ENCODE data around the gene MAP7D2. TPM values are rescaled to one million over a fixed set of nuclear protein-coding genes. Genes with fewer than 3 reads are reported as not detected.
A peak's percentile ranks its signal among the peaks of the same experiment; 100 is the strongest.

The MAP7D2 gene
- total and polyA plus RNA-seq, 4 donors, result 0.37 to 0.75 (median 0.57) TPM

DNA sequence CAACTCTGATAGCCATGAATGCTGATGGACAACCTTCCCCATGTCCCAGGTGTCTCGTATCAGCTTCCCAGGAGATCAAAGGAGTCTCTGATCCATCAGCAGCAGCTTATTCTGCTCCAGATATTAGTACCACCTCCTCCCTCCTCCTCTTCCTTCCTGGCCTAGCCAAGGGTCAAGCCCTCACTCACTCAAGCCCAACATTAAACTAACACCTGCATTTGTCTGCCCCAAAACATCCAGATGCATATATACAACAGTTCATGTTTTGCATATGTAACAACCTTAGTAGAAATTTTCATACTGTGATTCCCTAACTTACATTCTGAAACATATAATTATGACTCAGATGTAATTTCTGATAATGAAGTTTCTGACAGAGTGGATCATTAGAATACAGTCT is 155.8 kb downstream of the MAP7D2 start:
- no peak overlapping the region for H3K9ac ChIP-seq (ENCODE audit: insufficient read depth in 1 of 2, low read length in 2 of 2)
- TF ChIP-seq, protein P1, sequence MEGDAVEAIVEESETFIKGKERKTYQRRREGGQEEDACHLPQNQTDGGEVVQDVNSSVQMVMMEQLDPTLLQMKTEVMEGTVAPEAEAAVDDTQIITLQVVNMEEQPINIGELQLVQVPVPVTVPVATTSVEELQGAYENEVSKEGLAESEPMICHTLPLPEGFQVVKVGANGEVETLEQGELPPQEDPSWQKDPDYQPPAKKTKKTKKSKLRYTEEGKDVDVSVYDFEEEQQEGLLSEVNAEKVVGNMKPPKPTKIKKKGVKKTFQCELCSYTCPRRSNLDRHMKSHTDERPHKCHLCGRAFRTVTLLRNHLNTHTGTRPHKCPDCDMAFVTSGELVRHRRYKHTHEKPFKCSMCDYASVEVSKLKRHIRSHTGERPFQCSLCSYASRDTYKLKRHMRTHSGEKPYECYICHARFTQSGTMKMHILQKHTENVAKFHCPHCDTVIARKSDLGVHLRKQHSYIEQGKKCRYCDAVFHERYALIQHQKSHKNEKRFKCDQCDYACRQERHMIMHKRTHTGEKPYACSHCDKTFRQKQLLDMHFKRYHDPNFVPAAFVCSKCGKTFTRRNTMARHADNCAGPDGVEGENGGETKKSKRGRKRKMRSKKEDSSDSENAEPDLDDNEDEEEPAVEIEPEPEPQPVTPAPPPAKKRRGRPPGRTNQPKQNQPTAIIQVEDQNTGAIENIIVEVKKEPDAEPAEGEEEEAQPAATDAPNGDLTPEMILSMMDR (IDR thresholded peaks at IDR 0.05; ENCODE audit: control extremely low read depth, extremely low read depth), result no peak
- DNase-seq (no peak), ATAC-seq (ENCODE audit: insufficient read depth, low FRiP score) (no peak)
- H3K4me3 ChIP-seq, result no peak overlapping the region
- H3K36me3 ChIP-seq (ENCODE audit: control insufficient read depth in 4 of 4, insufficient read depth in 4 of 4, low read length in 4 of 4), result peaks cover 0 to 3% (median 0%) of the 10 kb centered on the region in 4 donors
- peaks cover 0 to 49% (median 18%) of the 10 kb centered on the region in 3 donors for H3K27me3 ChIP-seq (ENCODE audit: control insufficient read depth in 3 of 3, insufficient read depth in 3 of 3, low read length in 2 of 3)
- no peak overlapping the region for H3K27ac ChIP-seq (ENCODE audit: low read depth in 1 of 2, low read length in 1 of 2)
- peaks cover 0 to 1% (median 0%) of the 10 kb centered on the region in 4 donors for H3K9me3 ChIP-seq (ENCODE audit: control insufficient read depth in 4 of 4, insufficient read depth in 3 of 4, low read length in 3 of 4)
- peaks cover 0 to 3% (median 0%) of the 10 kb centered on the region in 5 donors for H3K4me1 ChIP-seq (ENCODE audit: control insufficient read depth in 5 of 5, insufficient read depth in 5 of 5, low read length in 5 of 5)
- 65 to 100% methylated on average over 1 of the region's 1 CpG for WGBS, 2 donors

DNA sequence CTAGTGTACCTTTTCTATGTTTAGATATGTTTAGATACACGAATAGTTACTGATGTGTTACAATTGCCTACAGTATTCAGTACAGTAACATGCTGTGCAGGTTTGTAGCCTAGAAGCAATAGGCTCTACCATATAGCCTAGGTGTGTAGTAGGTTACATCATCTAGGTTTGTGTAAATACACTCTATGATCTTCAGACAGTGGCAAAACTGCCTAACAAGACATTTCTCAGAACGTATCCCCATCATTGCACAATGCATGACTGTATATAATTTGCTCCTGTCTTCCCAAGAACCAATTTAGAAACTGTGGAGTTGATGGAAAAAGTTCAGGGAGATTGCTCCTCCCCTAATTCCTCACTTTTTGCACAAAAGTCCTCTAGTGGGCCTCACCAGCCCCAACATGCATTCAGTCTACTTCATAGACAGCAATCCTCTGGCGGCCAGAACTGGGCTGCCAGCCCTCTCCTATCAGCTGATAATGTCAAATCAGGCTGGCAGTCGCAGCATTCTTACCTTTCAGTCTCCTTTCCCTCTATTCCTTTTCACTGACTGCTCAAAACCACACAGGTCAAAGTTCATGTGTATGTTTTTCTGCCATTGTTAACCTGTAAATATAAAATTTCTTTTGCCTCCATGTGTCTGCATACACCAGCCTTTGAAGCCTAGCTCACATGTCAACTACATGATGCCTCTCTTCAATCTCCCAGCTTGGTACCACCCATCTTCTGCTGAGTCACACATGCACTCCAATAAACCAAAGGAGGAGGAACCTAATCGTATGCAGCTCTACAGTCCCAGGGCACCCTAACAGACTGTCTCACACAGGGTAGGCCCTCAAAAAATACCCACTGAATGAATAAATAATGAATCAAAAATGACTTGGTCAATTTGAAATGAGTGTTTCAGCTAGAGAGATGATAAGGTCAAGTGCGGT is 157.9 kb downstream of the MAP7D2 start:
- Histone ChIP-seq H3K36me3 (ENCODE audit: control insufficient read depth in 4 of 4, insufficient read depth in 4 of 4, low read length in 4 of 4) (peaks cover 0 to 3% (median 0%) of the 10 kb centered on the region in 4 donors), H3K27me3 (ENCODE audit: control insufficient read depth in 3 of 3, insufficient read depth in 3 of 3, low read length in 2 of 3) (peaks cover 0 to 52% (median 14%) of the 10 kb centered on the region in 3 donors), H3K9ac (ENCODE audit: insufficient read depth in 1 of 2, low read length in 2 of 2) (no peak overlapping the region), H3K27ac (ENCODE audit: low read depth in 1 of 2, low read length in 1 of 2) (no peak overlapping the region), H3K9me3 (ENCODE audit: control insufficient read depth in 4 of 4, insufficient read depth in 3 of 4, low read length in 3 of 4) (peaks cover 0 to 1% (median 0%) of the 10 kb centered on the region in 4 donors), H3K4me1 (ENCODE audit: control insufficient read depth in 5 of 5, insufficient read depth in 5 of 5, low read length in 5 of 5) (peaks cover 0 to 9% (median 0%) of the 10 kb centered on the region in 5 donors), H3K4me3 (no peak overlapping the region)
- ATAC-seq (ENCODE audit: insufficient read depth, low FRiP score) (no peak), DNase-seq (no peak)
- TF ChIP-seq, protein P1 (IDR thresholded peaks at IDR 0.05; ENCODE audit: control extremely low read depth, extremely low read depth), result no peak
- 80 to 81% methylated on average over 6 of the region's 6 CpGs for WGBS, 2 donors

DNA sequence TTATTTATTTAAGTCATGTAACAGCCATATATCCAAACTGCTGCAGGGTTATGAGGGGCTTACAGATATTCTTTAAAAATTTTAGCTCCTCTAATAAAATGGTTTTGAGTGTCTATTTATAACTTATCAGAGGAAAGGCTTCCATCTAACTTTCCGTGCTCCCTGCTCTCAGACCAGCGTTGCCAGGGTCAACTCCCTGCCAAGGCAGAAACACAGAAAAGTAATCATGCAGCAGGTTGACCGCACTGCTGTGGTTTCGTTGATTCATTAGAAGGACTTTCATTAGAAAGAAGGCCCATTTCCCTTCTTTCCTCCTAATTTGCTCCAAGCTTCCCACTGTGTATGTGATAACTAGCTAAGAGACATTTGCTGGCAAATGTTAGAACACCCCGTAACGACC is 159.8 kb downstream of the MAP7D2 start:
- Histone ChIP-seq H3K36me3 (ENCODE audit: control insufficient read depth in 4 of 4, insufficient read depth in 4 of 4, low read length in 4 of 4) (peaks cover 0 to 2% (median 0%) of the 10 kb centered on the region in 4 donors), H3K27ac (ENCODE audit: low read depth in 1 of 2, low read length in 1 of 2) (no peak overlapping the region), H3K9me3 (ENCODE audit: control insufficient read depth in 4 of 4, insufficient read depth in 3 of 4, low read length in 3 of 4) (peaks cover 0 to 1% (median 0%) of the 10 kb centered on the region in 4 donors), H3K27me3 (ENCODE audit: control insufficient read depth in 3 of 3, insufficient read depth in 3 of 3, low read length in 2 of 3) (peaks cover 0 to 51% (median 12%) of the 10 kb centered on the region in 3 donors), H3K9ac (ENCODE audit: insufficient read depth in 1 of 2, low read length in 2 of 2) (no peak overlapping the region), H3K4me3 (no peak overlapping the region), H3K4me1 (ENCODE audit: control insufficient read depth in 5 of 5, insufficient read depth in 5 of 5, low read length in 5 of 5) (peaks cover 0 to 9% (median 0%) of the 10 kb centered on the region in 5 donors)
- no peak for ATAC-seq (ENCODE audit: insufficient read depth, low FRiP score)
- DNase-seq, result no peak
- 78 to 91% methylated on average over 6 of the region's 6 CpGs for WGBS, 2 donors
- TF ChIP-seq, protein P1 (IDR thresholded peaks at IDR 0.05; ENCODE audit: control extremely low read depth, extremely low read depth), result no peak

Small RNAs within 50 kb of the gene (small RNA-seq; reads per million reads assigned to genes)
- 0.69 reads per million, percentile 73 among the genes with 10 or more reads in this experiment for gene MIR23C (ENCODE audit: low replicate concordance)
- not detected for gene RF00019 (ENCODE audit: low replicate concordance)
- gene RF00493 (ENCODE audit: low replicate concordance), result 44.9 reads per million, percentile 97 among the genes with 10 or more reads in this experiment
- gene RF00494 (ENCODE audit: low replicate concordance), result not detected

Other genes starting within 250 kb of the MAP7D2 start
- gene SH3KBP1, start 229.3 kb downstream of the MAP7D2 start, total RNA-seq, result 10 to 100 TPM; 34.2 to 40.3 TPM
- gene SH3KBP1, start 229.3 kb downstream of the MAP7D2 start, polyA plus RNA-seq, result 10 to 100 TPM; 15.4 to 27.2 TPM
- gene BCLAF3, start 125.8 kb downstream of the MAP7D2 start, total RNA-seq, result 10 to 100 TPM; 11.2 to 22.4 TPM
- gene BCLAF3, start 125.8 kb downstream of the MAP7D2 start, polyA plus RNA-seq, result 1 to 10 TPM; 2.5 to 4.4 TPM
- gene EIF1AX, start 24.9 kb upstream of the MAP7D2 start, total RNA-seq, result 100 to 1,000 TPM in 1 of 2 donors, 10 to 100 TPM in 1; 56.4 to 104 TPM
- gene EIF1AX, start 24.9 kb upstream of the MAP7D2 start, polyA plus RNA-seq, result 10 to 100 TPM; 37.3 to 39.2 TPM
- gene RPS6KA3, start 150.0 kb upstream of the MAP7D2 start, total RNA-seq, result 10 to 100 TPM; 50.3 to 81.4 TPM
- 10 to 100 TPM; 12.5 to 28.3 TPM for gene RPS6KA3, start 150.0 kb upstream of the MAP7D2 start, polyA plus RNA-seq

All from lung (tissue), 13 donors.